Endothelial cell of umbilical vein (primary cell): ENCODE measurements around the gene CEP295NL.

ENCODE experiments used
- CTCF ChIP-seq, 2 donors: IDR thresholded peaks; 1 replicate in 1 of 2; 2 replicates in 1 of 2; pipeline ENCODE4 v1.5.1; 2011; ENCODE audit warnings: low read length in 2 of 2, mild to moderate bottlenecking in 2 of 2, moderate library complexity in 2 of 2, control low read depth in 1 of 2, inconsistent platforms in 1 of 2, low read depth in 1 of 2; ENCODE audit not compliant: insufficient read depth in 1 of 2; ENCODE audit errors: extremely low read depth in 1 of 2
- EZH2 ChIP-seq: IDR thresholded peaks from 2 replicates; pipeline ENCODE4 v1.6.1; 2012; ENCODE audit warnings: borderline replicate concordance, low read depth, mild to moderate bottlenecking, moderate library complexity, low read length, inconsistent platforms; ENCODE audit not compliant: severe bottlenecking
- GATA2 ChIP-seq: IDR thresholded peaks from 2 replicates; pipeline ENCODE4 v1.7.0; 2011; ENCODE audit warnings: low read depth, mild to moderate bottlenecking, moderate library complexity, mixed read lengths, low read length; ENCODE audit not compliant: insufficient read length, insufficient read depth
- JUN ChIP-seq: IDR thresholded peaks from 2 replicates; pipeline ENCODE4 v1.6.1; 2011; ENCODE audit warnings: borderline replicate concordance, low read depth; ENCODE audit not compliant: insufficient read length, insufficient read depth
- POLR2A ChIP-seq: IDR thresholded peaks from 2 replicates; pipeline ENCODE4 v1.6.1; 2012; ENCODE audit warnings: low read depth, mild to moderate bottlenecking, control low read depth, low read length
- TF ChIP-seq, protein P1 (sequence below): IDR thresholded peaks from 2 replicates; pipeline ENCODE4 v1.6.1; 2011; ENCODE audit not compliant: insufficient read depth, insufficient read length

GRCh38 chr17:78946631-78947030 is 43.6 kb upstream of the CEP295NL start:
- TF ChIP-seq CTCF (IDR thresholded peaks at IDR 0.05; ENCODE audit: extremely low read depth in 1 of 2, insufficient read depth in 1 of 2, low read depth in 1 of 2, low read length in 2 of 2) (no peak), POLR2A (no peak), EZH2 (no peak), GATA2 (no peak), JUN (no peak)
- TF ChIP-seq, protein P1, sequence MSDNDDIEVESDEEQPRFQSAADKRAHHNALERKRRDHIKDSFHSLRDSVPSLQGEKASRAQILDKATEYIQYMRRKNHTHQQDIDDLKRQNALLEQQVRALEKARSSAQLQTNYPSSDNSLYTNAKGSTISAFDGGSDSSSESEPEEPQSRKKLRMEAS = no peak
